GM12891 (cell line): ENCODE results near the gene RSPH6A.

Experiments used
- POLR2A ChIP-seq: IDR thresholded peaks from 2 replicates; pipeline ENCODE4 v1.6.1; 2011; ENCODE audit warnings: low read depth, low read length, control low read depth
- POLR2AphosphoS5 ChIP-seq: IDR thresholded peaks from 2 replicates; pipeline ENCODE4 v1.6.1; 2011; ENCODE audit warnings: low read depth, low read length, control low read depth
- TAF1 ChIP-seq: IDR thresholded peaks from 2 replicates; pipeline ENCODE4 v1.6.1; 2011; ENCODE audit warnings: low read depth, low read length, control low read depth

- TF ChIP-seq POLR2A (no peak), POLR2AphosphoS5 (no peak), TAF1 (no peak)
These were observed 34.5 kb downstream of the RSPH6A start for GRCh38 chr19:45780448-45781213.
